NCI-H2227 treated with DMSO at 0.1 percent for 48 hours (cell line): ENCODE results near the gene ESYT2.

Experiments
- DNase-seq: peaks from one replicate; lab custom pipeline; 2025; lab: John Stamatoyannopoulos, UW

The ESYT2 gene

DNA sequence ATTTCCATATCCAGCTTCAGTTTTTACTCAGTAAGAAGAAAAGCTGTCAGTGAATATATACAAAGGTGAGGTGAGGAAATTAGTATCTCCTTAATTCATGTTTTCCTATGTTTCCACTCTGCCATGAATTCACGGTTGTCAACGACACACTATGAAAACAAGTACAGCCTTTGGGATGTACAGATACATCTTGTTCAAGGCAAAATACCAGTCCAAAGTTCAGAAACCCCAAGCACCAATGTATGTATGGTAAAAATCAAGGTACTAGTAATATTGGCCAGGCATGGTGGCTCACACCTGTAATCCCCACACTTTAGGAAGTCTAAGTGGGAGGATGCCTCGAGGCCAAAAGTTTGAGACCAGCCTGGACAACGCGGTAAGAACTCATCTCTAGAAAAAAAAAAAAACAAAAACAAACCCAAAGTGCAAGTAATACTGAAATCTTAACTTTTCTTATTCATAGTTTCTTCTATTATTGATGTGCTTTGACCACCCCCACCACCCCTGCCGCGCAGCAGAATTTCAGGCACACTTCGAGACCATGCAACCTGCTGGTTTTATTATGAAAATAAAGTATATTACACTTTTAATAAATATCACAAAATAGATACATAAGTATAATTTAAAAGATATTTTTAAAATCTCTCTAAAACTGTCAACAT is 3.5 kb downstream of the ESYT2 start:
- no peak for DNase-seq

DNA sequence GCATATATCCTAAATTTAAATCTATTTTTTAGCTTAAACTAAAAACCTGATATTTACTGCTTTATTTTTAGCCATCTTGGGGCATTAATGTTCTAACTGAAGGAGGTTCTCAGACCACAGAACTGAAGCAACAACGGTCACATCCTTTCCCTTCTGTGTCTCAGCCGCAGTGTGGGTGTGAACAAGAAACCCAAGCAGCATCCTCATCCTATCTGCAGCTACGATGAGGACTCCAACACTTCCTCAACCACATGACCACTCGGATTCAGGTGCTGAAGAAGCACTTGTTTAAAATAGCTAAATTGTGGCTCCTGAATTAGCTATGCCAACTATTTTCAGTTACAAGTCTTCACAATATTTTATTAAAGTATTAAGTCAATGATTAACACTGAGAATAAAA is 5.3 kb downstream of the ESYT2 start:
- DNase-seq: no peak

DNA sequence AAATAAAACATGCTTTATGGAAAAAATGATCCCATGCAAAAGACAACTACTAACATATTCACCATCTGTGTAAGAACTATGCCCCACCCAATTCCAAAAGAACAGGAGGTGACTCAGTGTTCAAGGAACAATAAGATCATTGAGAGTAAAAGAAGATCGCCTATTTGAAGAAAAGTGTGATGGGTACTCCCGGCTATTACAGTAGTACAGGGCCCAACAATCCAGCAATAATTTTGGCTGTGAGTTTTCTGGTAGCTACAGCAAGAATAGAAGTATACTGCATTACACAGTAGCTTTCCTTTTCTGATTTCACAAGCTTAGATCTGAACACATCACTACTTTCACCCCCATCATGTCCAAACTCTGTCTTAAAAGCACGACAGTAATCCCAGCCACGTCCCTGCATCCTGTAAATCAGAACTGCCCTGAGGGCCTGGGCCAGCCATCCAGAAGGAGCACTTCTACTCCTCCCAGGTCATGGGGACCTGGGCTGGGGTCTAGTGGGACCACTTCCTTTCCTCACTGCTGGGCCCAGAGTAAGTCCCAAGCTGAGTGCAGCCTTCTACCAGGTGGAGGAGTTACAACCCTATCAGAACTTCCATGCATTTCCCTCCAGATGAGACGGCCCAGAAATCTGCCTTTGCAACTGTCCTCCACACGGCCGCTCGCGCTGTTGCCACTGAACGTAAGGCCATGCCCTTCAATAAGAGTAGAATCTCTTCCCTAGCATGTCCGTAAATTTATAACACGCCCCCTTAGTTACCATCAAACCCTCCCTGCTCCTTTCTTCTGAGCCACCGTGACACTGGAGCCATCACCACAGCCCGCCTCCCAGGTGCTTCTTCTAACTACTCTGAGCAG is 7.9 kb downstream of the ESYT2 start:
- peak; percentile 39 for DNase-seq

DNA sequence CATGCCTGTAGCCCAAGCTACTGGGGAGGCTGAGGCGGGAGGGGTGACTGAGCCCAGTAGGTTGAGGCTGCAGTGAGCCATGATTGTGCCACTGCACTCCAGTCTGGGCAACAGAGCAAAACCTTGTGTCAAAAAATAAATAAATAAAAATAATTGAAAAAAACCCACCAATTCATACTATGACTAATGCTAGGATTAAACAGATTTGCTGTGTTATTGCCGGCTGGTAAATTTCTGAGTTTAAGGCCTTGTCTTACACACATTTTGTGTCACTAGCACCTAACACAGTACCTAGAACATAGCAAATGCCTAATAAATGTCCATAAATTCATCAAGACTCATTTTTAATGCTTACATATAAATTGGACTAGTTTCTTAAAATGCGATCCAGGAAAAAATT is 8.7 kb downstream of the ESYT2 start:
- DNase-seq: no peak

DNA sequence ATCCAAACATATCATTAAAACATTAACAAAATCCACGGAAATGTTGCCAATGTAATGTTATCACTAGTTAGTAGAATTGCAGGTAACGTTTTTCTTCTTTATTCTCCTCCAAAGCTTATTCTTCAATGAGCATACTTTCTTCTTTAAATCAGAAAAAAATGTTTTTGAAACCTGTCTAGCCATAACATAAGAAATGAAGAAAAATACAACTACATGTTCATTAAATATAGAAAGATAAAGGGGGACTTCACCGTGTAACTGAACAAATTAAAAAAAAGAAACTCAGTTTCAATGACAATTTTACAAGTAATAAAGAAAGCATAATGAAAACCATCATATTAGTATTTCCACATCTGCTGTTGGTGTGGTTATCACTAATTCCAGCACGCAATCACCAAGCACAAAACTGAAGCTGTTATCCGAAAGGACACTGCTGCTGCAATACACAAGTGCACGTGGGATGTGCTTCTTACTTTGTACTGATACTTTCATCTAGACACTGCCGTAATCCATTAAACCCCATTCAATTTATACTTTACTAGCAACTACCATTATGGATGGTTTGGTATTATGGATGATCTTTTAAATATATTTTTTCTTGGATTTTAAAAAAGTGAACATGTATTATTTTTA is 9.6 kb downstream of the ESYT2 start:
- DNase-seq: no peak

DNA sequence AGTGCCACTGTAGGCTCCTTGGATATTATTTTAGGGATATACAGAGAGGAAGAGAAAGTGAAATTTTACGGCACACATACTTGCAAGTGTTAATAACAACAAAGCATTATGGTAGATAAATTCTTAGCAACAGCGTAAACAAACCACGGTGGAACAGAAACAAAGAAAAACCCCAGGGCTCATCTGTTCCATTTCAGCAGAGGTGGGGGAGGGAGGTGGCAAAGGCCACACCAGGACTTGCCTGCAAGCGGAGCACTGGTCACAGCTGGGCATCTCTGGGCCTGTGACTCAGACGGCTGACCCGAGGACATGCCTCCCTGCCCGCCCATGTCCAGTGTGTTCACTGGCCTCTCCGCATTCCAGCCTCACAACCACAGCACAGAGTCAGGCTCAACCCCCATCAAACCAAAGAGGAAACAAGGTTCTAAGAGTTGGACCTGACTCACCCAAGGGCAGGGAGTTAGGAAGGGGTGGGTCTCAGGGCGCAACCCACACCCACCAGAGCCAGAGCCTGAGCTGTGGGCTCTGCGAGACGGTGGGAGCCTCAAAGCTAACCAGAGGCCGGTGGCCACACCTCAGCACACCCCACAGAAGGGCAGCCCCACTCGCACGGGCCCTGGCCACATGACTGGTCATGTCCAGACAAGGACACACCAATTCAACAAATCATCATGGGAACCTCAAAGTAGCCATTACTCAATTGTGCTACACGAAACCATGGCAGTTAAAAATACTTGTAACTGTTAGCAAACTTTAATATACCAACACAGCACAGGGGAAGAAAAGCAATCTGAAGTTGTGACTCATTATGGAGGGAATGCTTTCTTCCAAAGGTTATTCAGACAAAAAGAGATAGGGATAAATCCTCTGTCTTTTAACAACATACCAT is 10.7 kb downstream of the ESYT2 start:
- DNase-seq: peak; percentile 24

DNA sequence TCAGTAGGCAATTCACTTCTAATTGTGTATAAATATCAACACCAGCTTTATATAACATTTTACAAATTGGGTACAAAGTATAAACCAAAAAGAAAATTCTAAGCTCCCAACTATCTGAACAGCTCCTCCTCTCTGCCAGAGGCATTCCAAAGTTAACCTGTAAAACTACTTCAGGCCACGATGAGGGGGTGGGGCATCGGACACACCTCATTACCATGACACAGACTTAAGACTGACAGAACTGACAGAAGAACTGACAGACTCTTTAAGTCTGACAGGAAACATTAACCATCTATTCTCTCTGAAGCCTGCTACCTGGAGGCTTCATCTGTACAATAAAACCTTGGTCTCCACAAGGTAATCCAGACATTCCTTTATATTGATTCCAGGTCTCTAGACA is 12.3 kb downstream of the ESYT2 start:
- no peak for DNase-seq

DNA sequence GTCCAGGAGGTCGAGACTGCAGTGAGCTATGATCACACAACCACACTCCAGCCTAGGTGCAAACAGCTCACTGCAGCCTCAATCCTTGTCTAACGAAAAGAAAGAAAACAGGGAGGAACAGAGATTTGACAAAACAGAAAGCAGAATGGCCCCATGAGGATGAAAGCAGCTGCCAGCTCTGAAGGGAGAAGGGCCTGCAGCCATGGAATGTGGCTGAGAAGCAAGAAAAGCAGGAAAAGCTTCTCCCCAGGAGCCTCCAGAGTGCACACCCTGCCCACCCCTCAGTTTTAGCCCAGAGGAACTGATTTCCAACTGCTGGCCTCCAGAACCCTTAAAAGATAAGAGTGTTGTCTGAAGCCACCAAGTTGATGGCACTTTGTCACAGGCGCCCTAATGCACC is 13.0 kb downstream of the ESYT2 start:
- DNase-seq: no peak

DNA sequence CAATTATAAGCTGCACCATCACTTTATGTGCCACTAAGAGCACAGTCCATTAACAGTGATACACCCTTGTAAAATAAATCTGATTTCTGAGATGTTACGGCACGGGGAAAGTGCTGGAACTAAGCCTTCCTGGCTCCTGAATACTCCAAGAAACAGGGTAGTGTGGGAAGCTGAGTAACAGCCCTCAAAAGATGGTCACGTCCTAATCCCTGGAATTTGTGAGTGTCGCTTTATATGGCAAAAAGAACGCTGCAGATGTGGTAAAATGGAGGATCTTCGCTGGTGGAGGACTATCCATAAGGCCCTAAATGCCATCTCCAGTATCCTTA is 13.5 kb downstream of the ESYT2 start:
- no peak for DNase-seq

DNA sequence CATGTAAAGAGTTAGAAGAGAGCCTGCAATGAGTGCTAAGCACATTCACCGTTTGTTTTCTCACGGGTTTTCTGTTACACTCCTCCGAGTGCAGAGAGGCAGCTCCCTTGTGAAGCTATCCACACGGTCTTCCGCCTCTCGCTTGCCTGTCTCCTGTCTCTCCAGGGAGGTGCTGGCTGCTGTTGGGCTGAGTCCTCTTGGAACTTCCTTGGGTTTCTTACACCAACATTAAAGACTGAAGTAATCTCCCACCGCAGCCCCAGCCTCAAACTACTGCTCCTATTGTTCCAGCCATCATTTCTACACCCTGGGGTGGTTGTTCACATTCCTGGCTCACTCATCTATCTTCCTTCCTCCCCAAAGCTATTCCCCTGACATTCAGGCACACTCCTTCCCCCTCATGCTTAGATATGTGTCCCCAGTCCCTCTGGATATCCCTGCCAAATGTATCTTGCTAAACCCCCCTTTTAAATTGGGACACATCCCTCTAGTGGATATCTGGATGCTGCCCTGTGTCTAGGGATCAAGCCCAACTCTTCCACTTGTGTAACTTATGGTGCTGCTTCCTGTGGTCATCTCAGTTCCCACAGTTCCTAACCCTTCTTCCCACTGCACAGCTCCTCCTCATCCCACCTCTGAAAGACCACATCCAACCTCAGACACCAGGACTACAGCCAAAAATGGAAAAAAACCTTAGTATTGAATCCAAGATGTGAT is 14.1 kb downstream of the ESYT2 start:
- DNase-seq: no peak

DNA sequence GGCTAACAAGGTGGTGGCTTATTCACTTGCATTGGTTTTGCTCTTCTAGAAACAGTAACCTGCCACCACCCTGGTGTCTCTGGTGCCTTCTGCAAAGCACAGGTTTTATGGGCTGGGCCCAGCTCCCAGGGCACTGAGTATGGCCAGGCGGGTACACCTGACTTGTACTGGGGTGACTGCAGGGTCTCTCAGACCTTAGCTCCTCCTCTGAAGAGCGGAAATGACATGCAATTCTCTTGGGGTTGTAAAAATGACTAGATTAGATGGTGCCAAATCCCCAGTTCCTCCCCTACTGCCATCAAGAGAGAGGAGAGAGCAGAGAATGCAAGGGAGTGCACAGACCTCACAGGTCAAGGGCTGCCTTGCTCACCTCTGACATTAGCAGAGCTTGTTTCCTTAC is 14.7 kb downstream of the ESYT2 start:
- DNase-seq: peak; percentile 7

DNA sequence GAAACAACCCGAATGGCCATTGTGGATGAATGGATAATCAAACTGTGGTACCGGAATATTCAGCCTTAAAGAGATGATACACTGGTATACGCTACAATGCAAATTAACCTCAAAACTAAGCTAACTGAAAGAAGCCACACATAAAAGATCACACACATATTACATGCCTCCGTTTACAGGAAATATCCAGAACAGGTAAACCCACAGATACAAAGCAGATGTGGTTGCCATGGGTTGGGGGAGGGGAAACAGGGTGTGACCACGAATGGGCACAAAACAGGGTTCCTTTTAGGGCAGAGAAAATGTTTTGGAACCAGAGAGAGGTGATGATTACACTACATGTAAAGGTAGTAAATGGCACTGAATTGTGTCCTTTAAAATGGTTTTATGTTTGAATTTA is 16.6 kb downstream of the ESYT2 start:
- no peak for DNase-seq

DNA sequence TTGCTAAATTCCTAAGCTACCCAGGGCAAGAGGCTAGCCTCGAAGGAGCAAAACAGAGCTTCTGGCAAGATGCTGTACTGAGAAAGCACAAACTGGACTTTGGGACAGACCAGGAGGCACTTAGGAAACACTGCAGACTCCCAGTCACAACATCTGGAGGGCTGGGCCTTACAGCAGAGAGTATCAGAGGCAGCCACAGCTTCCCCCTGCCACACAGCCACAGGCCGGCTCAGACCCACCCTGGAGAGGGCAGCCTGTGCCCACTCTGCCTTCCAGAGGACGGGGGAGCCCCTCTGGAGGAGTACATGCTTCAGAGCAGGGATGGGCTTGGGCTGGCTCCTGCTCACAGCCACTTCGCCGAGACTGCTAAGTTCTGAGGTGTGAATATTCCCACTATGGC is 17.4 kb downstream of the ESYT2 start:
- DNase-seq: no peak

DNA sequence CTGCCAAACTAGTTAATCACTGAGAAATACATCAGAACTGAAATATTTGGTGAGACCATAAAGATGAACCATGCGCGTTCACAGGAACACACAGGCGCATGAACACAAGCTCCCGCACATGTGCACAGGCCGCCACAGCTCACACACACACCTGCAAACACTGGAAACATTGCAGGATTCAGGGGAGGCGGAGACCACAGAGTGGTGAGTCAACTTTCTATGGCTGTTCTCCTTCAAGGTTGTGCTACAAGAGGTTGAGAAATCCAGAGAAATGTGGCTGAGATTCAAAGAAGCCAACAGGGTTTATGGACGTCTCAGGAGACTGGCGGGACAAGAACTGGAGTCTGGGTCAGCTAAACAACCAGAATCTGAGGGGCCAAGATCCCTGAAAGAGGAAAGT is 17.8 kb downstream of the ESYT2 start:
- no peak for DNase-seq

DNA sequence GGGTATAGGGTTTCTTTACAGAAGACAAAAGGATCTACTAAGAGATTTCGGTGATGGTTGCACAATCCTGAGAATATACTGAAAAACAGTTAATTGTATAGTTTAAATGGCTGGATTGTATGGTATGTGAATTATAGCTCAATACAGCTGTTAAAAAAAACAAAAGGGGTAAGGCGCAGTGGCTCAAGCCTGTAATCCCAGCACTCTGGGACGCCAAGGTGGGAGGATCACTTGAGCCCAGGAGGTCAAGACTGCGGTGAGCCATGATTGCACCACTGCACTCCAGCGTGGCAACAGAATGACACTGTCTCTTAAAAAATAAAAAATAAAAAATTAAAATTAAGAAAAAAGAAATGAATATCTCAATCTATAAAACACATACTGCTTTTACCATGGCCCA is 18.5 kb downstream of the ESYT2 start:
- DNase-seq: peak; percentile 59

DNA sequence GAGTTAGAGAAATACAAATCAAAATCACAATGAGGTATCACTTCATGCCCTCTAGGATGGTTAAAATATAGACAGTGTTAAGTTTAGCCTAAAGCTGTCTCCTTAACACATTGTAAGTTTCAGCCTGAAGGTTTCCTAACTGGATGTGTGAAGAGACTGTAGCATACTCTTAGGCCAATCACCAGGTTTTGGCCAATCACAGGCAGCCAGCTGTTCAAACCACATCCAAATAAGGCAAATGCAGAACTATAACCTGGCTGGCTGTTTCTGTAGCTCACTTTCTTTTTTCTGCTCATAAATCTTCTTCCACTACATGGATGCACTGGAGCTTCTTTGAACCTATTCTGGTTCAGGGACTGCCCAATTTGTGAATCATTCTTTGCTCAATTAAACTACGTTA is 19.7 kb downstream of the ESYT2 start:
- no peak for DNase-seq

DNA sequence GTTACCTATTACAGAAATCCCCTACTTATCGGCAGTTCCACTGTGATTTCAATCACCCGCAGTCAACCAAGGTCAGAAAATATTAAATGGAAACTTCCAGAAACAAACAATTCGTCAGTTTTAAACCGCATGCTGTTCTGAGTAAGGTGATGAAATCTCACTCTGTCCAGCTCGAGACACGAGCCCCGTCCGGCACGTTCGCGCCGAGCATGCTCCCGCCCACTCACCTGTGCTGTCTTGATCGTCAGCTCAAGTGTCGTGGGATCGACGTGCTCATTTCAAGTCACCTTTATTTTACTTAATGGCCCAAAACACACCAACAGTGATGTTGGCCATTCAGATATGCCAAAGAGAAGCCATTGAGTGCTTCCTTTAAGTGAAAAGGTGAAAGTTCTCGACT is 21.2 kb downstream of the ESYT2 start:
- DNase-seq: no peak

DNA sequence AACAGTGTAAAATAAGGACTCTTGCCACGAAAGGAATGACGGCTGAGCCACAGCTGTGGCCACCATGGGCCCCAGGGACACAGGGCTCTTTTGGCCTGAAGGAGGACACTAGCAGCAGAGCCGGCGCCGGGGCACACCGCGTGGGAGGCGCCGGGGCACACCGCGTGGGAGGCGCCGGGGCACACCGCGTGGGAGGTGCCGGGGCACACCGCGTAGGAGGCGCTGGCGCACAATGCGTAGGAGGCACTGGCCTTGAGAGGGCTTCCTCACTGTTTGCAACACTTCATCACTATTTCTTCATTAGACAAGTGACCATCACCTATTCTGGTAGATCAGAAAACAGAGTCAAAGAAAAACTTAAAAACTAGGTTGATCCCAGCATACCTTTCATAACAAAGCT is 23.4 kb downstream of the ESYT2 start:
- DNase-seq: peak; percentile 80

DNA sequence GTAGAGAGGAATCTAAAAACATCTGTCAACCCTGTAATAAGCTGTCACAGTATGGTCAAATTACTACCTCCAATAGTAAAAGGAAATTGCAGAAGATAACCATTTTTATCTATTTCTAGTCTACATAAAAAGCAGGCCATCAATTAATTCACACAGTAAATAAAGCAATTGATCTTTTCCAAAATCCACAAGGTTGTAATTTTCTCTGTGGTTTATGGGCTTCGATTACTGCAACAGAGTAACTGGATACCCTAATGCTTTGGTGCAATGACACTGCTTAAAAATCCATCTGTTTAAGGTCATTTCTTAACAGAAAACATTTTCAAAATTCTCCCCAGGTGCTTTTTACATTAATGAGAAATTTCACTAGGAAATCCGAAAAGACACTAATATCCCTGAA is 23.9 kb downstream of the ESYT2 start:
- DNase-seq: peak; percentile 80

DNA sequence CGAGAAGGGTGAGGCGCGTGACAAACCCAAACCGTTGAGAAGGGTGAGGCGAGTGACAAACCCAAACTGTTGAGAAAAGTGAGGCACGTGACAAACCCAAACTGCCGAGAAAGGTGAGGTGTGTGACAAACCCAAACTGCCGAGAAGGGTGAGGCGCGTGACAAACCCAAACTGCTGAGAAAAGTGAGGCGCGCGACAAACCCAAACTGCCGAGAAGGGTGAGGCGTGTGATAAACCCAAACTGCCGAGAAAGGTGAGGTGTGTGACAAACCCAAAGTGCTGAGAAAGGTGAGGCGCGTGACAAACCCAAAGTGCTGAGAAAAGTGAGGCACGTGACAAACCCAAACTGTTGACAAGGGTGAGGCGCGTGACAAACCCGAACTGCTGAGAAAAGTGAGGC is 25.0 kb downstream of the ESYT2 start:
- DNase-seq: no peak

DNA sequence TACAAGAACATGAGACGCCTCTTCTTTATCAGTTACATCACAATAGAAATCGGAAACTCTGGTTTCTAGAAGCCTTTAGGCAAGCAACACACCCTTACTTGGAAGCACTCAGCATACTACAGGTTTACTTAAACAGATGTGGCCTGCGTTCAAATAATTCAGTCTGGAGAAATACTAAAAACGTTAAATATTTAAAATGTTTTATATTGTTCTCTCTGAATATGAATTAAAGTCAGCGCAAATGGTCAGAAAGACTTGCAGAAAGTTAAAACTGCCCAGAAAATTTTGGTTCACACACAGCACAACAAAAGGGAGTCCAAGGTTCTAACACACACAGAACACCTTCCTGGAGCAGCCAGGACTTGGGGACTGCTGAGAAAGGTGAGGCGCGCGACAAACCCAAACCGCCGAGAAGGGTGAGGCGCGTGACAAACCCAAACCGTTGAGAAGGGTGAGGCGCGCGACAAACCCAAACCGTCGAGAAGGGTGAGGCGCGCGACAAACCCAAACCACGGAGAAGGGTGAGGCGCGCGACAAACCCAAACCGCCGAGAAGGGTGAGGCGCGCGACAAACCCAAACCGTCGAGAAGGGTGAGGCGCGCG is 25.8 kb downstream of the ESYT2 start:
- DNase-seq: no peak
